Heart left ventricle (tissue), 16 donors: ENCODE results near the gene VSIG10L. TPM values are rescaled to one million over a fixed set of nuclear protein-coding genes. Genes with fewer than 3 reads are reported as not detected.

Source experiments
- ATAC-seq, 4 donors: fragments of 200-7000 bp; cut with Tn5 transposase; one replicate each; pipeline ENCODE4 v1.9.1; 2020 to 2022; ENCODE audit warnings: moderate library complexity in 4 of 4, mild to moderate bottlenecking in 3 of 4, moderate number of reproducible peaks in 1 of 4
- DNase-seq, 5 donors: peaks; one replicate each; pipeline ENCODE4 v3.0.0-alpha.2; 2020
- H3K27ac ChIP-seq, 12 donors: fragments of 200-600 bp; sonication (generic) in 4 of 12; one replicate each; pipeline versions ENCODE4 v1.5.0 to v1.8.0; 2016 to 2022; ENCODE audit warnings: mild to moderate bottlenecking in 2 of 12
- H3K27me3 ChIP-seq, 9 donors: fragments of 200-600 bp; sonication (generic) in 2 of 9; one replicate each; pipeline versions ENCODE4 v1.5.1 to v1.8.0; 2016 to 2022; ENCODE audit warnings: mild to moderate bottlenecking in 3 of 9
- H3K36me3 ChIP-seq, 9 donors: fragments of 200-600 bp; sonication (generic) in 2 of 9; one replicate each; pipeline versions ENCODE4 v1.5.0 to v1.8.0; 2018 to 2022; ENCODE audit warnings: mild to moderate bottlenecking in 2 of 9
- H3K4me1 ChIP-seq, 12 donors: fragments of 200-600 bp; sonication (generic) in 4 of 12; one replicate each; pipeline versions ENCODE4 v1.5.0 to v1.8.0; 2016 to 2022; ENCODE audit warnings: mild to moderate bottlenecking in 3 of 12
- H3K4me3 ChIP-seq, 12 donors: fragments of 200-600 bp; sonication (generic) in 4 of 12; one replicate each; pipeline versions ENCODE4 v1.5.0 to v1.8.0; 2017 to 2022; ENCODE audit warnings: mild to moderate bottlenecking in 9 of 12, moderate library complexity in 4 of 12
- H3K9me3 ChIP-seq, 12 donors: fragments of 200-600 bp; sonication (generic) in 4 of 12; one replicate each; pipeline versions ENCODE4 v1.5.0 to v1.8.0; 2016 to 2022; ENCODE audit warnings: mild to moderate bottlenecking in 1 of 12
- CTCF ChIP-seq, 12 donors: fragments of 200-600 bp; sonication (generic) in 4 of 12; IDR thresholded peaks; one replicate each; pipeline versions ENCODE4 v1.5.0 to v1.8.0; 2018 to 2022; ENCODE audit warnings: antibody characterized with exemption in 12 of 12, mild to moderate bottlenecking in 5 of 12
- POLR2A ChIP-seq, 2 donors: fragments of 450-650 bp; IDR thresholded peaks; one replicate each; pipeline ENCODE4 v1.6.1; 2017; ENCODE audit warnings: antibody characterized with exemption in 2 of 2, mild to moderate bottlenecking in 2 of 2, moderate library complexity in 2 of 2
- WGBS, 4 donors: extraction: QIAGEN DNeasy Blood & Tissue Kit in 2 of 4; methylation state at CpG; one replicate each; pipeline versions ENCODE4 v1.1.5 to v1.1.7; 2013 to 2018; 5-methylcytosine and 5-hydroxymethylcytosine counted together
- intact Hi-C, 10 donors: fragments of 100-400 bp; cut with DNase I; formaldehyde crosslinking; loops; one replicate each; pipeline versions ENCODE4 v1.11.1 to v1.14.2; 2022
- polyA plus RNA-seq, 2 donors: library from polyadenylated mRNA; stranded (reverse); fragments of 200-250 nt; gene quantifications; one replicate each; pipeline ENCODE4 v1.2.3, GENCODE V29; 2013
- total RNA-seq, 9 donors: library from RNA; depleted of rRNA in 2 of 9; stranded (reverse); fragments of >200 nt in 2 of 9; fragmentation: NEBNext Ultra II Directional in 3 of 9; extraction: Animal tissue kit (Norgen Biotek cat#: 25700) in 3 of 9; gene quantifications; one replicate each; pipeline versions ENCODE4 v1.1.0 to v1.2.4, GENCODE V29; 2016 to 2023
- donor health status: ischemic (EF 13 %, LVEDD 7.1; RV severe dilation, severe dysfunction).
- donor health status: healthy with polysubstance abuse.
- donor health status: DM: no; HTN: yes; CAD: no.
- donor health status: DM: no; HTN: no; CAD: no.
- donor health status: ischemic (EF 25% LVEDD 6.9; RV normal size, moderate dysfunction).
- donor health status: ischemic (EF 25% LVEDD 5.7; RV mildly dilated, moderate dysfunction).
- donor health status: healthy.
- donor health status: DM: yes; HTN: yes; CAD: no.
- donor health status: ischemic (EF 35%, LVEDD 5.7; RV mildly dilated, moderate dysfunction).
- donor health status: nonischemic (EF 11% LVEDD 7.7; RV severe dilation, severe dysfunction).
- donor health status: DM: yes; HTN: yes; CAD: no.
- donor health status: PGD.
- donor health status: ischemic (EF 29% LVEDD 5.4; RV normal size, mild dysfunction).
- donor health status: nonischemic (EF 23%, LVEDD 6.1; RV moderate dilation, normal function).

The VSIG10L gene
- total and polyA plus RNA-seq, 11 donors = 0.40 to 1.7 (median 0.75) TPM

- no peak overlapping the region for H3K27ac ChIP-seq
- DNase-seq (no peak), ATAC-seq (no peak)
- TF ChIP-seq POLR2A (IDR thresholded peaks at IDR 0.05) (no peak), CTCF (IDR thresholded peaks at IDR 0.05) (no peak)
- 64 to 78% (median 73%) methylated on average over 5 of the region's 5 CpGs for WGBS, 4 donors
- intact Hi-C loops = no loop called here
- no peak overlapping the region for H3K4me3 ChIP-seq
- peaks cover 0 to 55% (median 7%) of the 10 kb centered on the region in 9 donors for H3K27me3 ChIP-seq
- peaks cover 0 to 6% (median 0%) of the 10 kb centered on the region in 12 donors for H3K9me3 ChIP-seq
- H3K4me1 ChIP-seq = no peaks in the 10 kb centered on the region
- no peaks in the 10 kb centered on the region for H3K36me3 ChIP-seq
Measured at GRCh38 chr19:51297406-51297805, 44.5 kb downstream of the VSIG10L start.

- Histone ChIP-seq H3K4me3 (no peak overlapping the region), H3K4me1 (no peaks in the 10 kb centered on the region), H3K27me3 (peaks cover 0 to 60% (median 7%) of the 10 kb centered on the region in 9 donors), H3K36me3 (no peaks in the 10 kb centered on the region), H3K9me3 (no peaks in the 10 kb centered on the region), H3K27ac (no peak overlapping the region)
- ATAC-seq (no peak), DNase-seq (no peak)
- intact Hi-C loops = no loop called here
- 46 to 54% (median 50%) methylated on average over 7 to 9 of the region's 9 CpGs for WGBS, 4 donors
- TF ChIP-seq POLR2A (IDR thresholded peaks at IDR 0.05) (no peak), CTCF (IDR thresholded peaks at IDR 0.05) (no peak)
Measured at GRCh38 chr19:51296336-51297093, 45.4 kb downstream of the VSIG10L start.

GRCh38 chr19:51295382-51296126 lies 46.4 kb downstream of the VSIG10L start:
- TF ChIP-seq CTCF (IDR thresholded peaks at IDR 0.05) (no peak), POLR2A (IDR thresholded peaks at IDR 0.05) (no peak)
- H3K4me1 ChIP-seq = no peaks in the 10 kb centered on the region
- intact Hi-C loops = no loop called here
- WGBS, 4 donors = 36 to 45% (median 42%) methylated on average over 13 to 15 of the region's 15 CpGs
- no peaks in the 10 kb centered on the region for H3K9me3 ChIP-seq
- no peak overlapping the region for H3K27ac ChIP-seq
- no peak overlapping the region for H3K4me3 ChIP-seq
- no peak for ATAC-seq
- H3K36me3 ChIP-seq = no peaks in the 10 kb centered on the region
- no peak for DNase-seq
- peaks cover 0 to 57% (median 7%) of the 10 kb centered on the region in 9 donors for H3K27me3 ChIP-seq

- H3K36me3 ChIP-seq = no peaks in the 10 kb centered on the region
- H3K4me3 ChIP-seq = no peak overlapping the region
- no peaks in the 10 kb centered on the region for H3K4me1 ChIP-seq
- TF ChIP-seq POLR2A (IDR thresholded peaks at IDR 0.05) (no peak), CTCF (IDR thresholded peaks at IDR 0.05) (no peak)
- no peak for DNase-seq
- 52 to 61% (median 57%) methylated on average over 11 to 12 of the region's 12 CpGs for WGBS, 4 donors
- peaks cover 0 to under 1% (median 0%) of the 10 kb centered on the region in 12 donors for H3K9me3 ChIP-seq
- H3K27me3 ChIP-seq = peaks cover 0 to 53% (median 7%) of the 10 kb centered on the region in 9 donors
- intact Hi-C loops = no loop called here
- no peak for ATAC-seq
- no peak overlapping the region for H3K27ac ChIP-seq
Measured at GRCh38 chr19:51294977-51295375, 47.0 kb downstream of the VSIG10L start.
